ENCODE data around the gene TMEM163. TPM values are rescaled to one million over a fixed set of nuclear protein-coding genes. Genes with fewer than 3 reads are reported as not detected.

TMEM163 gene
- total and polyA plus RNA-seq, 2 donors from 2014 or later, result 2.6 to 5.9 TPM

- peak in 3 of 5 donors; percentile 20 to 53 (median 46) for DNase-seq
- intact Hi-C loops (cut with DNase I), result no loop called here
- no peaks in the 10 kb centered on the region for H3K36me3 ChIP-seq (ENCODE audit: control insufficient read depth in 2 of 3, insufficient read depth in 3 of 3, low read length in 3 of 3)
- no peaks in the 10 kb centered on the region for H3K4me1 ChIP-seq (ENCODE audit: control insufficient read depth in 2 of 3, insufficient read depth in 2 of 3, low read depth in 1 of 3, low read length in 3 of 3)
- H3K9ac ChIP-seq (ENCODE audit: low read length in 3 of 3), result no peak overlapping the region
- no peak for TF ChIP-seq CTCF (IDR thresholded peaks at IDR 0.05; ENCODE audit: borderline replicate concordance, extremely low read depth, insufficient read depth)
- no peaks in the 10 kb centered on the region for H3K27me3 ChIP-seq (ENCODE audit: control insufficient read depth, insufficient read depth, low read length)
- no peak for FAIRE-seq
- no peak overlapping the region for H3K27ac ChIP-seq (ENCODE audit: low read depth in 2 of 2, low read length in 2 of 2)
- H3K9me3 ChIP-seq (ENCODE audit: control insufficient read depth in 2 of 3, insufficient read depth in 1 of 3, low read length in 3 of 3), result no peaks in the 10 kb centered on the region
- no peak overlapping the region for H3K4me3 ChIP-seq (ENCODE audit: low read length in 3 of 3)
These were observed 196.0 kb downstream of the TMEM163 start for GRCh38 chr2:134522496-134523455.

GRCh38 chr2:134518101-134518500, 200.7 kb downstream of the TMEM163 start:
- Histone ChIP-seq H3K4me1 (ENCODE audit: control insufficient read depth in 2 of 3, insufficient read depth in 2 of 3, low read depth in 1 of 3, low read length in 3 of 3) (no peaks in the 10 kb centered on the region), H3K27ac (ENCODE audit: low read depth in 2 of 2, low read length in 2 of 2) (no peak overlapping the region), H3K36me3 (ENCODE audit: control insufficient read depth in 2 of 3, insufficient read depth in 3 of 3, low read length in 3 of 3) (no peaks in the 10 kb centered on the region), H3K4me3 (ENCODE audit: low read length in 3 of 3) (no peak overlapping the region), H3K9me3 (ENCODE audit: control insufficient read depth in 2 of 3, insufficient read depth in 1 of 3, low read length in 3 of 3) (no peaks in the 10 kb centered on the region), H3K27me3 (ENCODE audit: control insufficient read depth, insufficient read depth, low read length) (no peaks in the 10 kb centered on the region), H3K9ac (ENCODE audit: low read length in 3 of 3) (no peak overlapping the region)
- intact Hi-C loops (cut with DNase I), result no loop called here
- no peak for TF ChIP-seq CTCF (IDR thresholded peaks at IDR 0.05; ENCODE audit: borderline replicate concordance, extremely low read depth, insufficient read depth)
- FAIRE-seq (no peak), DNase-seq (no peak)

- no peak for FAIRE-seq
- H3K9me3 ChIP-seq (ENCODE audit: control insufficient read depth in 2 of 3, insufficient read depth in 1 of 3, low read length in 3 of 3), result no peaks in the 10 kb centered on the region
- DNase-seq, result no peak
- no peak for TF ChIP-seq CTCF (IDR thresholded peaks at IDR 0.05; ENCODE audit: borderline replicate concordance, extremely low read depth, insufficient read depth)
- no peak overlapping the region for H3K27ac ChIP-seq (ENCODE audit: low read depth in 2 of 2, low read length in 2 of 2)
- H3K36me3 ChIP-seq (ENCODE audit: control insufficient read depth in 2 of 3, insufficient read depth in 3 of 3, low read length in 3 of 3), result no peaks in the 10 kb centered on the region
- H3K4me3 ChIP-seq (ENCODE audit: low read length in 3 of 3), result no peak overlapping the region
- intact Hi-C loops (cut with DNase I), result no loop called here
- no peaks in the 10 kb centered on the region for H3K27me3 ChIP-seq (ENCODE audit: control insufficient read depth, insufficient read depth, low read length)
- no peak overlapping the region for H3K9ac ChIP-seq (ENCODE audit: low read length in 3 of 3)
- no peaks in the 10 kb centered on the region for H3K4me1 ChIP-seq (ENCODE audit: control insufficient read depth in 2 of 3, insufficient read depth in 2 of 3, low read depth in 1 of 3, low read length in 3 of 3)
These were observed 203.7 kb downstream of the TMEM163 start for GRCh38 chr2:134515137-134515536.
